ENCODE data around the gene CARD11. TPM values are rescaled to one million over a fixed set of nuclear protein-coding genes. Genes with fewer than 3 reads are reported as not detected.

Gene CARD11
- total and polyA plus RNA-seq, 2 of the 13 experiments (the other 11 are each of a cell fraction or from before 2014, with no cell fraction given), result 0.04 TPM; not detected in 1

GRCh38 chr7:3033581-3033980, 10.1 kb downstream of the CARD11 start:
- POLR2A ChIA-PET, result no interaction called here
- no TSS peak for BruUV-seq (replicated peaks)

More at GRCh38 chr7:3033581-3033980, 10.1 kb downstream of the CARD11 start:
- Histone ChIP-seq H3K27me3 (ENCODE audit: control insufficient read depth in 1 of 2, insufficient read depth in 2 of 2, low read length in 2 of 2) (no peaks in the 10 kb centered on the region; a peak in 1 of 5 replicates), H3K79me2 (ENCODE audit: insufficient read depth, low read length) (no peaks in the 10 kb centered on the region), H4K20me1 (ENCODE audit: insufficient read depth, low read length) (no peaks in the 10 kb centered on the region), H3K9me3 (ENCODE audit: low read length) (no peaks in the 10 kb centered on the region), H2AFZ (ENCODE audit: low read length) (no peak overlapping the region), H3K36me3 (replicated peaks in 1 of 2; ENCODE audit: control insufficient read depth in 1 of 2, insufficient read depth in 2 of 2, low read length in 2 of 2) (no peaks in the 10 kb centered on the region), H3K4me2 (ENCODE audit: low read depth, low read length) (no peak overlapping the region), H3K9ac (ENCODE audit: insufficient read depth, low read depth, low read length) (no peak overlapping the region), H3K4me1 (ENCODE audit: insufficient read depth, low read length) (no peaks in the 10 kb centered on the region), H3K27ac (ENCODE audit: extremely low read length, insufficient read depth, low read length) (no peak overlapping the region), H3K4me3 (replicated peaks in 1 of 3; ENCODE audit: insufficient read depth in 1 of 3, low read depth in 2 of 3, low read length in 3 of 3) (no peak overlapping the region)
- ATAC-seq, result no peak
- TF ChIP-seq ARID3A (IDR thresholded peaks at IDR 0.05; ENCODE audit: low read depth, low read length), result no peak
- no peak for TF ChIP-seq IRF9 (CRISPR knock-in tag; IDR thresholded peaks at IDR 0.05; ENCODE audit: borderline replicate concordance)
- TF ChIP-seq ZNF280B (CRISPR knock-in tag; IDR thresholded peaks at IDR 0.05; ENCODE audit: borderline replicate concordance), result no peak
- TF ChIP-seq MIXL1 (CRISPR knock-in tag; IDR thresholded peaks at IDR 0.05), result no peak
- no peak for TF ChIP-seq STAT5B (CRISPR knock-in tag; IDR thresholded peaks at IDR 0.05)
- TF ChIP-seq ZSCAN30 (CRISPR knock-in tag; IDR thresholded peaks at IDR 0.05), result no peak
- TF ChIP-seq ATRX (CRISPR knock-in tag; IDR thresholded peaks at IDR 0.05; ENCODE audit: borderline replicate concordance), result no peak
- TF ChIP-seq ZNF362 (CRISPR knock-in tag; IDR thresholded peaks at IDR 0.05; ENCODE audit: borderline replicate concordance), result no peak
- no peak for TF ChIP-seq RAD21 (CRISPR knock-in tag; IDR thresholded peaks at IDR 0.05)
- intact Hi-C loops (cut with micrococcal nuclease; ENCODE audit: unreplicated experiment), result no loop called here
- no peak for DNase-seq (ENCODE audit: low spot score)
- in situ Hi-C loops (cut with HindIII; ENCODE audit: extremely low pct_ligation_motif_present, low pct_unique_long_range_greater_than_20kb), result no loop called here
- CTCF ChIA-PET (ENCODE audit: low intra/inter-chr PET ratio, low total read pairs), result no interaction called here
- WGBS (ENCODE audit: low lambda C conversion rate), result 58% methylated on average over 11 of the region's 12 CpGs
- no peak for FAIRE-seq
